Right kidney (tissue), 9 donors: Measurements from ENCODE around the gene BLM.
"Not testable (repeated sequence)": the region's sequence is repeated elsewhere in the genome, so short reads cannot be mapped to it uniquely, and the experiment has no call there.

ENCODE experiments used
- DNase-seq: peaks from one replicate; pipeline ENCODE4 v3.0.0-alpha.2; 2016
- long read RNA-seq, 8 donors: transcript quantifications; one replicate each; lab custom pipeline, GENCODE V29; 2026

Gene BLM
- long read RNA-seq, donor 1, partial matches to known transcripts = 0 of 1 reads
- long read RNA-seq, donor 1, other reads (novel, unspliced or antisense) = 0 of 1 reads
- long read RNA-seq, donor 2 = 0 reads
- long read RNA-seq, donor 3 = 0 reads
- long read RNA-seq, donor 4 = 0 reads
- long read RNA-seq, donor 5 = 0 reads
- long read RNA-seq, donor 6 = 0 reads
- long read RNA-seq, donor 7 = 0 reads
- long read RNA-seq, donor 8 = 0 reads

DNA sequence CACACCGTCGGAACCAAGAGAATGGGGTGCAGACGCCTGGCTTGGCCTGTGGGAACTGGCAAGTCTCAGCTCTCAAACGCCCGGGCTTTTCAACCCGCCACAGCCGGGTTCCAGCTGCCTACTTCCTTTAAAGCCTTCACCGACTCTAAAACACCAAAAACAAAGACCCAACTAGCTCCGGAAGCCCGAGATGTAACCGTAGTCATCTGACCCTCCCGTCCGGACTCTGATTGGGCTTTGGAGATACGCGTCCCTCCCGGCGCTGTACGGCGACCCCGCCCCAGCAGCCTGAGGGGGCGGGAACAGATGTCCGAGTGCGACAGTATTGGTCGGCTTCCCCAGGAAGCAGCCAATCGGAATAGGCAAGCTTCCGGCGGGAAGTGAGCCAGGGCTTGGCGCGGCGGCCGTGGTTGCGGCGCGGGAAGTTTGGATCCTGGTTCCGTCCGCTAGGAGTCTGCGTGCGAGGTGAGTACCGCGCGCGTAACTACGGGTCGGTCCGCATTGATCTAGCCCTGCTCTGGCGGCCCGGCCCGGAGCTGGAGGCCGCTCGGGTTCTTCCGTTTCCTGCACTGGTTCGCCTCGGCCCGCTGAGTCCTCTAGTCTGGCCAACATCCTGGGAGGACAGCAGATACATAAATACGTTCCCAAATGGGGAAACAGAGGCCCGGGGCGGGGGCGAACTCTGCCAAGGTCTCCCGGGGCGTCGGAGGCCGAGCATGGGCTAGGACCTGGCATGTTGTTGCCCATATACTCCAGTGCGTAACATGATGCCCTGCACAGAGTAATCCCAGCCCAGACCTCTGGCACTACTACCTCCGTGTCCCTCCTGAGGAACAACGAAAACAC, at the start of gene BLM:
Gene BLM (plus strand): TSS at position 371 of the 846 bp plus-strand sequence. CDS start 30,047 bp downstream, outside the sequence.
- DNase-seq = peak; percentile 91

DNA sequence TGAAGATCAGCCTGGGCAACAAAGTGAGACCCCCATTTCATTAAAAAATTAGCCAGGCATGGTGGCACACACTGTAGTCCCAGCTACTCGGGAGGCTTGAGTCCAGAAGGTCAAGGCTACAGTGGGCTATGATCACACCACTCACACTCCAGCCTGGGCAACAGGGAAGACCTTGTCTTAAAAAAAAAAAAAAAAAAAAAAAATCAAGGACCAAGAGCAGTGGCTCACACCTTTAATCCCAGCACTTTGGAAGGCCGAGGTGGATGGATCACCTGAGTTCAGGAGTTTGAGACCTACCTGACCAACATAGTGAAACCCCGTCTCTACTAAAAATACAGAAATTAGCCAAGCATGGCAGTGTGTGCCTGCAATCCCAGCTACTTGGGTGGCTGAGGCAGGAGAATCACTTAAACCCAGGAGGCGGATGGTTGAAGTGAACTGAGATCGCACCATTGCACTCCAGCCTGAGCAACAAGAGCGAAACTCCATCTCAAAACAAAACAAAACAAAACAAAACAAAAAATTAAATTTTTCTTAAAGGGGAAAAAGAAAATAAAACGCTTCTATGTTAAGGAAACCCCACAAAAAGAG, 49.3 kb upstream of the BLM start:
- not testable (repeated sequence) for DNase-seq

DNA sequence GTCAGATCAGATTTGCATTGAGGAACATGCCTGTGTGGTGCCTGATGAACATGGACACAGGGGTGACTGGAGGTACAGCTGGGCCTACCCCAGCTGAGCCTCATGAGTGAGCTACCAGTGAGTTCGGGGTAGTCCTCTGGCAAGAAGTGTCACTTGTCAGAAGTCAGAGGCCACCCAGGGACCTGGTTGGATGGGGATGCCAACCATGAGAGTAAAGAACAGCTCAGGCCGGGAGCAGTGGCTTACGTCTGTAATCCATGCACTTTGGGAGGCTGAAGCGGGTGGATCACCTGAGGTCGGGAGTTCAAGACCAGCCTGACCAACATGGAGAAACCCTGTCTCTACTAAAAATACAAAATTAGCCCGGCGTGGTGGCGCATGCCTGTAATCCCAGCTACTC, 46.5 kb upstream of the BLM start:
- DNase-seq = not testable (repeated sequence)

DNA sequence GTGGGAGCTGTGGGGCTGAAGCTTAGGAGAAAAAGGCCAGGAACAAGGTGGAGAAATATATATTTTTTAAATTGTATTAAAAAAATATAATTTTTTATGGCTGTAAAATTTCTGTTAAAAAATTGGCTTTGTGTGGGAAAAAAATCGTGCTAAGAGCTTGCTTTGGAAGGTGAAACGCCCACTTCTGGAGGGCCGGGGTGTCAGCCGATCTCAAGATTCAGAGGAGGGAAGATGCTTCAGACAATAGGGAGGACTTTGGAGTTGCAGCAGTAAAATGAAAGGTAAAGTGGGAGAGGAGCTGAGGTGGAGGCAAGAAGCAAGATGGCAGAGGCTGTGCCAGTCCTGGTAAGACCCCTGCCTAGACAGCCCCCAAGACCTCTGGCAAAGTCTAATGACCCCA, 45.9 kb upstream of the BLM start:
- no peak for DNase-seq

DNA sequence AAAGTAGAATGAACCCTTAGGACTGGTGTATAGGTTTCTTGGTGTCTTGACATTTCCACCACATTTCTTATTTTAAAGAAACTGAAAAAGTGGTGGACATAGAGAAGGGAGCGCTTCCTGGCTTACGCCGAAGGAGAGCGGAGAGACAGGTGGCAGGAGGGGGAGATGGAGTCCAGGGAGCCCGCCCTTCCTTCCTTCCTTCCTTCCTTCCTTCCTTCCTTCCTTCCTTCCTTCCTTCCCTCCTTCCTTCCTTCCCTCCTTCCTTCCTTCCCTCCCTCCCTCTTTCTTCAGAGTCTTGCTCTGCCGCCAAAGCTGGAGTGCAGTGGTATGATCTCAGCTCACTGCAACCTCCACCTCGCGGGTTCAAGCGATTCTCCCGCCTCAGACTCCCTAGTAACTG, 43.8 kb upstream of the BLM start:
- not testable (repeated sequence) for DNase-seq

DNA sequence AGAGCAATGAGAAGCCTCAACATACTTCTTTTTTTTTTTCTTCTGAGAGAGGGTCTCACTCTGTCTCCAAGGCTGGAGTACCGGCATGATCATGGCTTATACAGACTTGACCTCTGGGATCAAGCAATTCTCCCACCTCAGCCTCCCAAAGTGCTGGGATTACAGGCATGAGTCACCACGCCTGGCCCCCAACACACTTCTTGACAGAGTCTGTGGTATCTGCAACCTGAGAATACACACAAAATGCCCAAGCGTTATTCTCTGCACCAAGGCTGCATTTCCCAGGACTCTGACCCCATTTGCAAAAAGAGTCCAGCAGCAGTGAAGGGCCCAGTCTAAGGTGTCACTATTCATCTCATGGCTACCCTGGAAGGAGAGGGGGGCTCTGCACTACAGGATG, 42.7 kb upstream of the BLM start:
- no peak for DNase-seq

DNA sequence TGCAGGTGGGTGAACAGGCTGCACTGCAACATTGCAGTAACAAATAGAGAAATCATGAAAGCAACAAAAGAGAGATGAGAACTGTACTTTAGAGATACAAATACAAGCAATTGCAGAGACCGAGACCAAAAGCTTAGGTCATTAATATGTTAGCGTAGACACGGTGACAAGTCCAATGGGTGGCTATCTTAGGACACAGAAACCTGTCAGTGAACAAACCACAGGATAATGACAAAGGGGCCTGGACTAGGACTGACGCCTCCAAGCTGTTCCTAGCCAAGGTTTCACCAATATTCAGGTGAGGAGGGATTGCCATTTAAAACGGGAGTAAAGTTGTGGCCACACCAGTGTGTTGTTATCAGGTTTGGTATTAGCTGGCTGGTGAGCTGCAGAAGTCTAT, 41.7 kb upstream of the BLM start:
- no peak for DNase-seq

DNA sequence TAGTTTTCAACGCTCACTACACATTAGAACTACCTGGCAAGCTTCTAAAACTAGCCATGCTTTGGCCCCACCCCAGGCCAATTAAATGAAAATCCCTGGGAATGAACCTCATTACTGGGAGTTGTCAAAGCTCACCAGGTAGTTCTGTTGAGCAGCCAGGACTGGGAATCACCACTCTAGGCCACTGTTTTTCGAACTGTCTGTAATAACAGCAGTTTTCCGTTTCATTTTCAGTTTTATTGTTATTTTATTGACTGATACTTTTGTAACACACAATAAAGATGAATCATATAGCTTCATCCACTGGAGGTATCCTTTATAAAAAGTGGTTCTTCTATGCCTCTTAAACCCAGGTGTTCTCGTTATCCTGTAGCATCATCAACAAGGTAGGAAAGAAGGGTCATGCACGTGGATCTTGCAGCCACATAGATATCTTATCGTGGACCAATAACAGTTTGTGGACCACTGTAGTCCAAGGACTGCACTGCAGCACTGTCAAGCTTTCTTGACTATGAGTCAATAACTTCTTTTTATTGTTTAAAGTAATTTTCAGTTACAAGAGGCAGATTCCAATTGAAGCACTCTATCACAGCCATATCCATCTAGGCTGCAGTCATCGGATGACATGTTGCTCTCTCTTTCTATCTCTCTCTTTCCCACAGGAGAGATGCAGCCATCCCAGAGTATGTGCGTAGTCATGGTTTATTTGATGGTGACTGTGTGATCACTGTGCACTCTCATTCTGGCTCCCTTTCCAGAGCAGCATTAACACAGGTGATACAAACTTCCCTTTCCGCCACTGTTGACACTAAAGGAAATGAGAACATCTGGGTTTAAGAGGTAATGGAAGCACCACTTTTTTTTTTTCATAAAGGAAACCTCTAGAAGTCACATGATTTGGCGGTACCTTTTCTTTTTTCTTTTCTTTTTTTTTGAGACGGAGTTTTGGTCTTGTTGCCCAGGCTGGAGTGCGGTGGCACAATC, 39.0 kb upstream of the BLM start:
- DNase-seq = no peak

DNA sequence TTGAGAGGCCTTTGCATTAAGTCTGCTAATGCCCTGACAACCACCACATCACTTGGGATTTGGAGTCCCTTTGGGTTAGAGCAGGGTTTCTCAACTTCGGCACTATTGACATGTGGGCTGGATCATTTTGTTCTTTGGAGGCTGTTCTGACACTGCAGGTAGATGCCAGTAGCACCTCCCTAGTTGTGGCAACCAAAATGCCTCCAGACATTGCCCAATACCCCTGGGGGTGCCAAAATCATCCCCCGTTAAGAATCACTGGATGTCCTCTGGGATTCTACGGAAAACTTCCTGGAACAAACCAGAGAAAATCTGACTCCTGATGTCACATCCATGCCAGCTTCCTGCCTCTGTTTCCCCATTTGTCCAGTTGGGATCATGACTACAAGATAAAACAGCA, 37.2 kb upstream of the BLM start:
- no peak for DNase-seq

DNA sequence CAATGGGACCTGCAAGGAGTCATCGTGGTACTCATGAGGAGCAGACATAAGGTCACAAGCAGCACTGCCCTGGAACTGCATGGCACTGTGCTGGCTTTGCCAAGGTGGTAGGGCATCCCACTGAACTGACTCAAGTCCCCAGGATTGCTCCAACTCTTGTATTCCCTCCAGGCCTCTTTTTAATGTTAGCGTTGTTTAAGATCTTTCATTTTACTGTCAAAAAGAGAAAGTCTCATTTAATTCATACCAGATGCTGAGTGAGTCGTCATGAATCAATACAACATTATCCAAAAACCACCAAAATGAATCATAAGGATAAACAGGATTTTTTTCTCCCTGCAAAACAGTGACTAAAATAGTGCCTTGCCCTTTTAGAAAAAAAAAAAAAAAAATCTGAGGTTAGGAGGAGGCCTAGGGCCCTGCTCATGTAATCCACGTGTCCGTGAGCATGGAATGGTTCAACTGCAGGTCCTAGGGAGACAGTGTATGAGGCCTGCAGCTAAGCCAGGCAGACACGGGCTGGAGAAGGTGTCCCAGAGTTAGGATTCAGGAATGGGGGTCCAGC, 36.7 kb upstream of the BLM start:
- no peak for DNase-seq

DNA sequence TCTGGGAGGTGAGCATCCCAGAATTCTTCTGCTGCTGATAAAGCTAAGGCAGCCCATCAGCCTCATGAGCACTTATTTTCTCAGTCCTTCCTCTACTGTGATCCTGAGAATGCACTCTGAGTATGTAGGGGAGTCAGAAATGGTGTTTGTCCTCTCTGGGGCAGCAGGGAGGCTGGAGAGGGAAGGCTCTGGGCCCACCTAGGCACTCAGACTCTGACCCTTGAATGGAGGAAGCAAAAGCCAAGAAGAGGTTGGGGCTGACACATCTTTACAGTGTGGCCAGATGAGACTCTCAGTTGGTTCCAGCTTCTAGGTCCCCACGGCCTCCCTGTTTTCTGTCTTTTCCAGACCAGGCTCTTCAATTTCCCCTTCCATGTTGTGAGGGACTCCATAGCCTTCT, 36.1 kb upstream of the BLM start:
- DNase-seq = no peak

DNA sequence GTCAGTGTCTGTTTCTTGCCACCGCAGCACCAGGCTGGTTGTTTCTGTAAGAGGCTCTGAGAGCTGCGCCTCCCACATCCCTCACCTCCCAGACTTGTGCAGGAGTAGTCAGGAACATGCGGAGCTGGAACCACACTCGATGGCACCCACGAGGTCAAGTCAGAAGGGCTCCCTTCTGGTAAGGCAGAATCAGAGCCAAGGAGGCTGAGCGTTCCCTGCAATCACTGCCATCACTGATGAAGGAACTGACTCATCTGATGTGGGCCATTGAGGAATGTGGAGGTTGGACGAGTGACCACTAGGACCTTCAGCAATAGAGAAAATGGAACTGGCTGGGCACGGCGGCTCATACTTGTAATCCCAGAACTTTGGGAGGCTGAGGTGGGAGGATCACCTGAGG, 35.7 kb upstream of the BLM start:
- no peak for DNase-seq

DNA sequence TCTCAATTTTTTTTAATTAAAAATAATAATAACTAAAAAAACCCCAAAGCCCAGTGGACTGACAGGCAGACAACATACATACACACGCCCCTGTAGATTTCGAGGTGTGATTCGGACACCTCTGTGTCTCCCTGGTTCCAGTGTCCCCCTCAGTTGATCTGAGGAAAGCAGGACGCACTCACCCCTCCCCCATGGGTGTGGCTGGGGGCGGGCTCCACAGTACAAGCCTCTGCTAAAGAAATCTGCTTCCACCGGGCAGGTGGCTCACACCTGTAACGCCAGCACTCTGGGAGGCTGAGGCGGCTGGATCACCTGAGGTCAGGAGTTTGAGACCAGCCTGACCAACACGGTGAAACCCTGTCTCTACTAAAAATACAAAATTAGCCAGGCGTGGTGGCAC, 33.8 kb upstream of the BLM start:
- no peak for DNase-seq

DNA sequence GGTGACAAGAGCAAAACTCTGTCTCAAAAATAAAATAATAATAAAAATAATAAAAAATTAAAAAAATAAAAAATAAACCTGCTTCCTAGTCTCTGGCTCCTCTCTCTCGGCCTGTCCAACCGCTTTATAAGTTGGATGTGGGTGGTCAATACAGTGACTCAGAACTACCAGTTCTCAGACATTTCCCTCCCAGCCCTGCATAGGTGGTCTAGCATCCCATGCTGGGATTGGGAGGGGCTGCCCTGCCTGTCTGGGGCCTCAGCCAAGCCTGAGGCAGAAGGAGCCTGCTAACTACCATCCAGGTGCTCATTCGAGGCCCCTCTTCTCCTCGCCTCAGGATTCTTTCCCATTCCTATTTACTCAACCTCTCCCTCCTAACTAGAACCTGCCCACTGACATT, 33.3 kb upstream of the BLM start:
- DNase-seq = no peak

DNA sequence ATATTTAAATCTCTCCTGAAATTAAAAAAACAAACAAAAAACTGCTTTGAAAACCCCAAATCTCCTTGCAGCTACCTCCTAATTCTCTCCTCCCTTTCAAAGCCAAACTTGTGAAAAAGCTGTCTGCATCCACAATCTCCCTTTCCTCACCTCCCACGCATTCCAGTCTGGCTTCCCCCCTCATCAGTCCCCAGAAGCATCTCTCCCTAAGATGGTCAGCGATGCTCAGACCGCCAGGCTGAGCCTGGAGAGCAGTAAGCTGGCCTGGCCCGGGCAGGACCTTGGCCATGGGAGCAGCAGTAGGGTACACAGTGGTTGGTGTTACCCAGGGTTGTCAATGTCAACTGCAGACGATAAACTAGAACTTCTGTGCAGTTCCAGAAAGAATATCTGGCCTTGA, 32.9 kb upstream of the BLM start:
- DNase-seq = no peak

DNA sequence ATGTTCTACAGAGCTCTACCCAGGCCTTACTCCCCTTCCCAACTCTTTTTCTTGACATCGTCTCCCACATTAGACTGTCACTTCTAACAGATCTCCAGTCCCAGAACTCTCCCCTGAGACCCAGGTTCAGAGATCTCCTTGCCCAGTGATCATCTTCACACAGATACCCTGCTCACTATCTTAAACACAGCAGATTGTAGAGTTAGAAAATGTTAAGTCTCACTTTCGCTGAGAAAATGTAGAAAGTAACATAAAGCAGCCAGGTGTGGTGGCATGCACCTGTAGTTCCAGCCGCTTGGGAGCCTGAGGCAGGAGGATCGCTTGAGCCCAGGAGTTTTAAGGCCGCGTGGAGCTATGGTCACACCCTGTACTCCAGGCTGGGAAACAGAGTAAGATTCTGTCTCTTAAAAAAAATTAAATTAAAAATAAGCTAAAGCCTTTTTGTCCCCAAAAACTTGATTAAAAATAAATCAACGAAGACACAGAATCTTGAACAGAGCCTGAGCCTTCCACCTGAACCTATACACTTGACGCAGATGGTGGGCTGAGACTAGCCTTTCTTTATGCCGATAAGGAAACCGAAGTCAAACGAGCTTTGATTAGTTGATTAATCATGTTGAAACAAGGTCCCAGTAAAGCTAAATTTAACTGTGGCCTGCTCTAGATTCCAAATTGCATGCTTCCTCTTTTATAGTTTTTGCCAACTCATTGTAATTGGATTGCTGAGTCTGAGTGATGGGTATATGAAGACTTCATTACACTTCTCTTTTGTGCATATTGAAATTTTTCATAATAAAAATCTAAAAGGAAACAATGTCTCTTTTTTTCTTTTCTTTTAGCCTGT, 31.3 kb upstream of the BLM start:
- no peak for DNase-seq

DNA sequence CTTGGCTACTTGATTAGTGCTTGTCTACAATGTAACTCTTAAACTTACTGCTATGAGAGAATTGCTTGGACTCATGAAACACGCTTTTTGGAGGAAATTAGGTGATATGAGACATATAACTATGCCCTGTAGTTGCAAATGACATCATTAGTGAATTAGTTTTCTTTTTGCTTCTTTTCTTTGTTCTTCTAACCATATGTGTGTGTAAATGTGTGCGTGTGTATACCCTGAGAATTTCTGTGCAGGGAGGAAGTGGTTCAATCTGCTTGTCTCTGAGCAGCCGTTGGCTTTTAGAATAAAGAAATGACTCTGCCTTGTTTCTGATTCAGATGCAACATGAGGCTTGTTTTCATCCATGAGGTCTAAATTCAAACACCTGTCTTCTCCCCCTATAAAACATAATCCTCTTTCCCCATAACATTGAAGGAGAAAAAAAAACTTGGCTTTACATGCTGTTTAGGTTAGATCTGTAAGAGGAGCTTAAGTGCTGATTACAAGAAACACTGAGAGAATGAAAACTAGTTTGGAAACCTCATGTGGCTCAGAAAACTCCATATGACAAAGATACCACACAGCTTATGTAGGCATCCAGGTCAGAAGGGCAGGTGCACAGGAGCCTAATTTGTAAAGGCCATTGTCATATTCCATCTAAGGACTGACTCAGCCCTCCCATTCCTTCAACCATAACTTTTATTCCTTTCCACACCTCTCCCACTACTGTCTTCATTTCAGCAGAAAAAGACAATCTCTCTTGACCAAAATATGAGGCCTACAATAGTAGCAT, 30.5 kb upstream of the BLM start:
- DNase-seq = no peak

DNA sequence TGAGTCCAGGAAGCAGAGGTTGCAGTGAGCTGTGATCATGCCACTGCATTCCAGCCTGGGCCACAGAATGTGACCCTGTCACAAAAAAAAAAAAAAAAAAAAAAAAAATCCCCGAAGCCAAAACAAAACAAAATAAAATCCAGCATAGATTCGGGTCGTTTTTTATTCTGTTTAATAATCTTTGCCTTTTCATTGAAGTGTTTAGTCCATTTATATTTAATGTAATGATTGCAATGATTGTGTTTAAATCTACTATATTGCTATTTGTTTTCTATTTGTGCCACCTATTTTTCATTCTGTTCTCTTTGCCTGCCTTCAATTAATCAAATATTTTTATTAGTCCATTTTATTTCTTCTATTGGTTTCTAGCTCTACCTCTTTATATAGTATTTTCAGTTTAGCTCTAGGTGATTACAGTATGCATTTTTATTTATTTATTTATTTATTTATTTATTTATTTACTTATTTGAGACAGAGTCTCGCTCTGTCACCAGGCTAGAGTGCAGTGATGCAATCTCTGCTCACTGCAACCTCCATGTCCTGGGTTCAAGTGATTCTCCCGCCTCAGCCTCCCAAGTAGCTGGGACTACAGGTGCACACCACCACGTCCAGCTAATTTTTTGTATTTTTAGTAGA, 27.7 kb upstream of the BLM start:
- DNase-seq = not testable (repeated sequence)

DNA sequence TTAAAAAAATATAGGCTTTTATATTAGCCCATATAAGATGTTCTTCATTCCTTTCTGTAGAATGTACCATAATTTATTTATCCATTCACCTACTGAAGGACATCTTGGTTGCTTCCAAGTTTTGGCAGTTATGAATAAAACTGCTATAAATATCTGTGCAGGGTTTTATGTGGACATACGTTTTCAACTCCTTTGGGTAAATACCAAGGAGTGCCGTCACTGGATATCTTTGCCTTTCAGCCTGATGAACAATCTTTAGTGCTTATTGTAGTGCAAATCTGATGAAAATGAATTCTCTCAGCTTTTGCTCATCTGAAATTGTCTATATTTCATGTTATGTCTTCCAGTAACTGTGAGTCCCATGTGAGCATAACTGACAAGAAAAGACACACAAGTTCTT, 26.6 kb upstream of the BLM start:
- no peak for DNase-seq

DNA sequence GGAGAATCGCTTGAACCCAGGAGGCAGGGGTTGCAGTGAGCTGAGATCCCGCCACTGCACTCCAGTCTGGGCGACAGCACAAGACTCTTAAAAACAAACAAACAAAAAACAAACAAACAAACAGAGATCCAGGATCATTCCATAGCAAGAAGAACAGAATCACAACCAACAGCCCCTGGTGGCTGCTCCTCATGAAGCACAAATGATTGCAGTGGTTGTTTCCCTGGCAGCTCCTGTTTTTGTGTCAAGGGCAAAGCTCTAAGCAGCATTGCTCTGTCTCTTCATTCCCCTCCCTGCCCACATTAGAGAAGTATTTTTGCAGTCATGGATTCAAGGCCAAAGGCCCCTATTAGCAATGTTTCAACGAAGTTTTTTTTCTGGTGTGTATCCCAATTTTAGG, 25.8 kb upstream of the BLM start:
- no peak for DNase-seq
